Stimulated activated CD4-positive, alpha-beta T cell treated with anti-CD3 and anti-CD28 coated beads, Interleukin-4, amount 100 ng/mL, for 48 hours (primary cell): ENCODE results near the gene RAI1.

Source experiments
- DNase-seq, 2 donors: peaks; one replicate each; pipeline ENCODE4 v3.0.0-alpha.2; 2020; ENCODE audit warnings: low read depth in 2 of 2

RAI1 gene

GRCh38 chr17:17718251-17718650 is 37.0 kb downstream of the RAI1 start:
- DNase-seq = no peak

GRCh38 chr17:17719199-17719940 is 38.1 kb downstream of the RAI1 start:
- no peak for DNase-seq

- DNase-seq = no peak
Observed at GRCh38 chr17:17719966-17720543, 38.8 kb downstream of the RAI1 start.

- no peak for DNase-seq
Observed at GRCh38 chr17:17721140-17721668, 39.9 kb downstream of the RAI1 start.

GRCh38 chr17:17722081-17722905 is 41.0 kb downstream of the RAI1 start:
- no peak for DNase-seq

- DNase-seq = no peak
Observed at GRCh38 chr17:17722906-17723353, 41.7 kb downstream of the RAI1 start.

DNA sequence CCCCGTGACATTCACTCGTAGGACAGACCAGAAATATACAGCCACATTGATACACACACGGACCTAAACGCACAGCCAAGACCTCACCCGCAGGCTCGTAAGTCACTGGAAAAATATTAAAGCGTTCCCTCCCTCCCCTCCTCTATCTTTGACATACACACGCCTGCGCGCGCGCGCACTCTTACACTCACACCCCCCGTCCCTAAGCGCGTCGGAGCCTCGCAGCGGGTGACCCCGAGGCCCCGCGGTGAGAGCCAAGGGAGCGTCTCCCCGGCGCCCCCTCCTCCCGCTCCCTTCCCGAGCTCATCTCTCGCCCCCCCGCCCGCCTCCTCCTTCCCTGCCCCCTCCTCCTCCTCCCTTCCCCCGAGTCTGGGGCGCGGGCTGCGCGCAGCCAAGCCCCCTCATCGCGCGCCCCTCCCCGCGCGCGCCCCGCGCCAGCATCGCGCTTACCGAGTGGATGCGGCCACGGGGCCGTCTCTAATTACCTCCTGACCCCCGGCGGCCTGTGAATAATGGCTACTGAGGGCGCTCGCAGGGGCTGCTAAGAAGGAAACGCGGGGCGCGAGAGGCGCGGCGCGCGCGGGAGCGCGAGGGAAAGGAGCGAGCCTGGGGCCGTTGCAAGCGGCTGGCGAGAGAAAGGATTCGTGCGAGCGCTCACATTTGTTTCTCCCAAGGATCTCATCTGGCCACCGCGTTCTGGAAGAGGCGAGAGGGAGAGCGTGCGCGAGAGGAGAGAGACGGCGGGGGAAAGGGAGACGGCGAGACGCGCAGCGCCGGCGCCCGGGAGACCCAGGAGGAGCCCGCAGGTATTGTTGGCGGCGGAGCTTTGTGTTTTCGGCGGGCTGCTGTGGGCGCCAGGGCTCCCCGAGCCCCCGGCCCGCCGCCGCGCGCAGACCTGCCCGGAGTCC is 42.4 kb downstream of the RAI1 start:
- peak; percentile 15 to 26 for DNase-seq

DNA sequence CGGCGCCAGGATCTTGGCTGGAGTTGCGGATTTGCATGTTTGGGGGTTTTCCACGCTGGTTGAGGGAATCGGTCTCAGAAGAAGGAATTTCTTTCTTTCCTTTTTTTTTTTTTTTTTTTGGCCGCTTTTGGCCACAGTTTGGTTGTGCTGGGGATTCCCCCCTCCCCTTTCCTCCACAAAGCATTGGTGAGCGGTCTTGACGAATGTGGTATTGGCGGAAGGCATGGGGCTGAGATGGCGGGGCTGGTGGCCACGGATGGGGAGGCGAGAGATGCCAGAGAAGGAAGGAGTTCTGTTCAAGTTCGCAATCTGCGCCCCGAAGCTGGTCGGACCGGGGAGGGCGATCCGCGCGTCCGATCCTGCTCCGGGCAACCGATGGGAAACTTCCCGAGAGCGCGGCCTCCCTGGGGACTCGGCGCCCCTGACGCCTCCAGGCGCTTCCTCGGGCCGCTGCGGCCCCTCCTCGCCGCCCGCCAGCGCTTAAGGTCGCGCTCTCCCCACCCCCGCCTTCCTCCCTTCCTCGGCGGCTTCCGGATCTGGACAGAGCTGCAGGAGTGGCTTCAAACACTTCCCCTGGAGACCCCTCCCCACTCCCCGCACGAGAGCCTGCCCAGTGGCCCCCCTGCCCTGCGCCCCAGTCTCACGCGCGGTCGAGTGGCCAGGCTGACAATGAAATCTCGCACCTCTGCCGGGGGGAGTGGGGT is 43.2 kb downstream of the RAI1 start:
- no peak for DNase-seq

- DNase-seq = no peak
Observed at GRCh38 chr17:17725011-17725751, 43.9 kb downstream of the RAI1 start.

DNA sequence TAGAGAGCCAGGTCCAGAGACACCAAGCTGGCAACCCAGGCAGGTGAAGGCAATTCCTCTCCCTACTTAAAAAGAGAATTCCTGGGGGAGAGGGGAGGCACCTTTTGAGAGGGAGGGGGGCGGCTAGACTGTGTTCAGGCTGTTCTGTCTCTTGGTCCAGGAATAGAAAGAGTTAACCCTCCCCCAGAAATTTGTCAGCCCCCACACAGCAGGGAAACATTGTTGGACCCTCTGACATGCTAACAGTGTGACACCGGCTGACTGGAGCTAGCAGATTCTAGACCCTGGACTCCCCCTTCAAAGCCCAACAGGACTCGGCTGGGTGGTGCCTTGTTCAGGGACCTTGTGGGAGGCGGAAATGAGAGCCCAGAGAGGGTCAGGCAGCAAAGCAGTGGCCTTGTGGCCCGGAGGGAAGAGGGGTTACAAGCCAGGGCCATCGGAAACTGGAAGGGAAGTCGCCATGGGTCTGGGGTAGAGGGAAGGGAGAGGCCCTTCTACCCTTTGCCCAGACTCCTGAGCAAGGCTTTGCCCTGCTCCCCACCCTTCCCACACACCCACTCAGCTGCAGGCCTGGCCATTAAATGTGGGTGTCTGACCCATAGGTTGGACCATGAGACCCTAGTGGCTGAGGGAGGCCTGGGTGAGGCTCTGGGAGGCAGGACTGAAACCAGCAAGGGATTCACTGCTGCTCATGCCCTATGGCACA is 44.6 kb downstream of the RAI1 start:
- DNase-seq = no peak

DNA sequence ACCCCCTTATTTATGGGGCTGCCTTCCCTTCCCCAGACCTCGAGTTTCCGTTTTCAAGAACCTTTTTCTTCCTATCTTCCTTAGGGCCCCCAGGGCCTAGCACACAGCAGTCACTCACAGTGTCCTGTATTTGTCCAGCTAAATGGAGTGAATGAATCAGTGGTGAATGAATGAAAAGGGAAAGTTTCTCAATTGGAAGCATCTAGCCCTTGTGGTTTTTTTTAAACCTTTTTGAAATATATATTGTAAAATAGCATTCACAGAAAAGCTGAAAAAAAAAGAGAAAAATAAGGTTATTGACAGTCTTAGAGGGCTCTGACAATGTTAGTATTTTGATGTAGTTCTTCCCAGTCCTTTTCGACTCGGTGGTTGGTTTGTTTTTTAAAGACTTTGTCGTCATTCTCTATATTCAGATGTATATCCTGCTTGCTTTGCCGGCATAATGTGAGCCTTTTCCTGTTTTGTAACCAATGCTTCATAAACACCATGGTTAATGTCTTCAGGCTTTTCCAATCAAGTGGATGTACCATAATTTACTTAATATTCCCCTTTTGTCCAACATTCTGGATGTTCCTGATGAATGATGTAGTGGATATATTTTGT is 45.3 kb downstream of the RAI1 start:
- no peak for DNase-seq

DNA sequence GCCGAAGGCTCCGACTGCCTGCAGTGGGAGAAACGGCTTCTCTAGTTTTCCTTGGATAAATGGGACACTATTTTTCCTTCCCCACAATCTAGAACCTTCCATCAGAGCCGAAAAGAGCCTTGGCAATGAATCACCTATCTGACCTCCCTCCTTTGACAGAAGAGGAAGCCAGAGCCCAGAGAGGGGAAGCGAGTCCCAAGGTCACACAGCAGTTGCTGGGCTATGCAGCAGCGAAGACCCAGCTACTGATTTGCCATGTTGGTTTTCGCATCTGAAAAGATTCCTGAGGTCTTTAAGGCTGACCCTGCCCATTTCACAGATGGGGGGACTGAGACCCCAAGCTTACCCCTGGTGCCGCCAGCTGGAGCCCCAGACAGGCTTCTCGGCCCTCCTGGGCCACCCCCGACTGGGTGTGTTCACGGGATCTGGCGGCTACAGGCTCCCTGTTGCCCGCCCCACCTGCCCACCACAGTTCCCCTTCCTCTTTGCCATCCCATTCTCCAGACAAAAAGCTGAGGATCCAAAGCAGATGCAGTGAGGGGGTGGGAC is 45.9 kb downstream of the RAI1 start:
- no peak for DNase-seq

GRCh38 chr17:17728146-17728545 is 46.9 kb downstream of the RAI1 start:
- DNase-seq = no peak

DNA sequence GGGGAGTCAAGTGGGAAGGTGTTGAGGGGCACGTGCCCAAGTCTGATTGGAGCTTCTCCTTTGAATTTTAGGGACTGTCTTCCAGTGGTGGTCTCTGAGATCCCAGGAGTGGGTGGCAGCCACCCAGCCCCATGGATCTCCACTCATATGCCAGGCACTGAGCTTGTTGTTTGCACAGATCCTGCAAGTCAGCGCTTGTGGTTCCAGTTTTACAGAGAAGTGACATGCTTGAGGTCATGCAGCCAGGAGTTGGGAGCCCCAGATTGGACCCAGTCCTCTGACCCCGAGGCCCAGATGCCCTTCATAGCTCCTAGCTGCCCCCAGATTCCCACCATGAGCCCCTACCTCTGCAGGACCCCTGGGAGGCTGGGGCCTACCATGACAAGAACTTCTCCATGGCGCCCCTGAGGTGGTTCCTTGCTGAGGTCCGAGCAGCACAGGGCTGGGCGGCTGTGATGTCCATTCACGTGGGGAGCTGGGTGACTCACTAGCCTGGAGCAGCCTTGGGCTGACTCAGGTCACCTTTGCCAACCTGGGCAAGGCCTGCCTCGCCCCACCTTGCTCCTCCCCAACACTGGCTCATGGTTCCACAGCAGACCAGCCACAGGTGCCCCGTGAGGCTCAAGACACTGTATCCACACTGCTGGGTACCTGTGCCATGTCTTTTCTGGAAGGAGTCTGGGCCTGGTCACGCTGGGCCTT is 47.4 kb downstream of the RAI1 start:
- DNase-seq = no peak

DNA sequence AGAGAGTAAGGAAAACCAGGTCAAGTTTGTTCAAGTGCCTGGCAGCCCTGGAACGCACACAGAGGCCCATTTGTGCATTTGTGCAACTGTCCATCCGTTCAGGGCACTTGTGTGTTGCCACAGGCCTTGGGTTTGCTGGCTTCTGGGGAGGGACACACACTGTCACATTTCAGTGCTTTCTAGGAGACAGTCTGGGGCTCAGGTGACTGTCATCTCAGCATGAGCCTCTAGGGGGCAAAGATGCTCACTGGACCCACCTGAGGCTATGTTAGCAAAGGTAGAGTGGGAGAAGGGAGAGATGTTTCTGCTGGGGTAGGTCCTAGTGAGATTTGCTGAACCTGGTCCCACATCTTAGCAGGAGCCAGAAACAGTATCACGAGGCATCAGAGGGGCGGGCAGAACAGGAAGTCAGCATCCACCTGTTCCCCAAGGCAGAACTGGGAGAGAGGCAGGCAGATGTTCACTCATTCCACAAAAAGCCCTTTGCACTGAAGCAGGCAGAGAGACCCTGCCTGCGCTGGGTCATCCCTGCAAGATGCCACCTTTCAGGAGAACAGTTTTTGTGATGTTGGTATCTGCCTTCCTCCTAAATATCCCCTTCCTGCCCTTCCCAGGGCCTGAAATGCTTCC is 48.5 kb downstream of the RAI1 start:
- no peak for DNase-seq

DNA sequence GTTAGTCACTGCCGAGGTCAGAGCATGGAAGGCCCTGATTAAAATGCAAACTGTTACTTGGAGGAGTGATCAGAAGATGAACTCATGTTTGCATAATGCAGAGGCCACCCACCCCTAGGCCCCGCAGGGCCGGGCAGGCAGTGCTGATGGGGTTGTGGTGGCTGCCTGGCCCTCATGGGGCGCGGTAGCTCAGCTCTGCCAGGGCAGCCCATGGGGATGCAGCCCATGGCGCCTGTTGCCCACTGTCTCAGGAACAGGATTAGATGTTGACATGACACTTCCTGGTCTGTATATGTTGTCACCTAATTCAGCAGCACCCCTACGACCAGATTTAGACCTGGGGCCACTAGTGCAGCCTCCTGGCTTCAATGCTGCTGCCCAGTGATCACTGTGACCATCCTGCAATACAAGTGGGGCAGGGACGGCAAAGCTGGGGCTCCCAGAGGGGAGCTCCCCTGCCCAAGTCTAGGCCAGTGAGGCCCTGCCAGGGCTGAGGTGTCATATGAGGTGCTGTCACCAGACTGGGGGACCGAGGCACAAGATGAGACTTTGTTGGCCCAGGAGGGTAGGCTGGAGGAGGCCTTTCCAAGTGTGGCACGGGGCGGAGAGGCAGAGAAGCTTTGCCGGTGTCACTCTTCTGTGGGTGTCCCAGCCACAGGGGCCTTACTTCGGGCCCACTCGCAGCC is 49.1 kb downstream of the RAI1 start:
- DNase-seq = no peak

DNA sequence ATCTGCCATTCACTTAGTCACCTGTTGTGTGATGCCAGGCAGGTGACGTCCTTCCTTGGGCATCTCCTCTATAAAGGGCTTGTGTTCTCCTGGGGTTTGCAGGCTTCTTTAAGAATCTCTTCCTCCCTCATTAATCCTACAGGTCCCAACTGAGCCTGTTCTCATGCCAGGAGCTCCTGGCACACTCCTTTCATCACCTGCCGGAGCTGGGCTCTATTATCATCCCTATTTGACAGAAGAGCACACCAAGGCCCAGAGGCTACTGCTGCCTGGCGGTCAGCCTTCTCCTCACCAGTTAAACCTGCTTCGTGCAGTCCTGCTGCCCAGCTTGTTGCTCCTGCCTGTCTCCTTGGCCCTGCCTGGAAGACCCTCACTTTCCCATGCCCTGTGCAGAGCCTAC is 51.2 kb downstream of the RAI1 start:
- DNase-seq = no peak
